Left hindlimb (tissue), 1 donor: ENCODE measurements around the gene DDRGK1.

Source experiments
- DNase-seq: peaks from one replicate; pipeline ENCODE4 v3.0.0-alpha.2; 2018

DDRGK1 gene

GRCh38 chr20:3204124-3204794, at the start of gene DDRGK1:
DDRGK1 (minus strand) TSS chr20:3204682; CDS start chr20:3204627, 55 bp downstream.
- peak; percentile 90 for DNase-seq

- DNase-seq = no peak
These were observed 47.3 kb upstream of the DDRGK1 start for GRCh38 chr20:3251806-3252205.

- no peak for DNase-seq
These were observed 45.6 kb upstream of the DDRGK1 start for GRCh38 chr20:3250091-3250504.

- DNase-seq = no peak
These were observed 44.5 kb upstream of the DDRGK1 start for GRCh38 chr20:3248993-3249347.

- DNase-seq = peak; percentile 39
These were observed 43.9 kb upstream of the DDRGK1 start for GRCh38 chr20:3248167-3248992.

GRCh38 chr20:3247638-3248037, 43.2 kb upstream of the DDRGK1 start:
- DNase-seq = peak; percentile 13

- DNase-seq = no peak
These were observed 42.2 kb upstream of the DDRGK1 start for GRCh38 chr20:3246682-3247081.

GRCh38 chr20:3245711-3246110, 41.2 kb upstream of the DDRGK1 start:
- no peak for DNase-seq

- DNase-seq = no peak
These were observed 40.7 kb upstream of the DDRGK1 start for GRCh38 chr20:3245156-3245555.

- peak; percentile 26 for DNase-seq
These were observed 40.1 kb upstream of the DDRGK1 start for GRCh38 chr20:3244613-3245012.

- peak; percentile 26 for DNase-seq
These were observed 39.4 kb upstream of the DDRGK1 start for GRCh38 chr20:3243718-3244358.

GRCh38 chr20:3242172-3242692, 37.8 kb upstream of the DDRGK1 start:
- DNase-seq = no peak

- peak; percentile 15 for DNase-seq
These were observed 36.4 kb upstream of the DDRGK1 start for GRCh38 chr20:3240776-3241363.

GRCh38 chr20:3239867-3240775, 35.6 kb upstream of the DDRGK1 start:
- DNase-seq = peak; percentile 21

GRCh38 chr20:3239026-3239866, 34.8 kb upstream of the DDRGK1 start, which contains the start of gene SLC4A11:
SLC4A11 (minus strand) TSS chr20:3239190; CDS start chr20:3239137, 53 bp downstream.
- peak; percentile 45 for DNase-seq

- DNase-seq = peak; percentile 42
These were observed 34.1 kb upstream of the DDRGK1 start for GRCh38 chr20:3238616-3239025.

- DNase-seq = peak; percentile 34
These were observed 33.6 kb upstream of the DDRGK1 start for GRCh38 chr20:3237958-3238615.

- DNase-seq = peak; percentile 34
These were observed 32.8 kb upstream of the DDRGK1 start for GRCh38 chr20:3237011-3237957.
